ENCODE results near the gene SHOC2.

GRCh38 chr10:110989016-110989415, 69.6 kb downstream of the SHOC2 start:
- TF ChIP-seq CTCF (conservative IDR thresholded peaks at IDR 0.05 in 1 of 2, IDR thresholded peaks at IDR 0.05 in 1 of 2; ENCODE audit: low read depth in 1 of 2, low read length in 2 of 2) (no peak), EZH2 (IDR thresholded peaks at IDR 0.05; ENCODE audit: low read length, missing control alignments) (no peak)
